SU-DHL-6 (cell line): ENCODE data around the gene TLCD2.

Source experiments
- EZH2phosphoT487 ChIP-seq: fragments of 200-600 bp; sonication (generic), shearing (Covaris generic); conservative IDR thresholded peaks from 2 replicates; pipeline ENCODE4 v1.6.1; 2018; ENCODE audit warnings: mild to moderate bottlenecking, antibody characterized with exemption, low read length, moderate library complexity, mixed read lengths
- TF ChIP-seq, protein P1 (sequence below): fragments of 200-600 bp; sonication (generic); IDR thresholded peaks from one replicate; pipeline ENCODE4 v1.5.1; 2017; ENCODE audit warnings: antibody characterized with exemption, mild to moderate bottlenecking, low read length, moderate library complexity; ENCODE audit not compliant: insufficient read depth, poor library complexity, severe bottlenecking

- TF ChIP-seq, protein P1, sequence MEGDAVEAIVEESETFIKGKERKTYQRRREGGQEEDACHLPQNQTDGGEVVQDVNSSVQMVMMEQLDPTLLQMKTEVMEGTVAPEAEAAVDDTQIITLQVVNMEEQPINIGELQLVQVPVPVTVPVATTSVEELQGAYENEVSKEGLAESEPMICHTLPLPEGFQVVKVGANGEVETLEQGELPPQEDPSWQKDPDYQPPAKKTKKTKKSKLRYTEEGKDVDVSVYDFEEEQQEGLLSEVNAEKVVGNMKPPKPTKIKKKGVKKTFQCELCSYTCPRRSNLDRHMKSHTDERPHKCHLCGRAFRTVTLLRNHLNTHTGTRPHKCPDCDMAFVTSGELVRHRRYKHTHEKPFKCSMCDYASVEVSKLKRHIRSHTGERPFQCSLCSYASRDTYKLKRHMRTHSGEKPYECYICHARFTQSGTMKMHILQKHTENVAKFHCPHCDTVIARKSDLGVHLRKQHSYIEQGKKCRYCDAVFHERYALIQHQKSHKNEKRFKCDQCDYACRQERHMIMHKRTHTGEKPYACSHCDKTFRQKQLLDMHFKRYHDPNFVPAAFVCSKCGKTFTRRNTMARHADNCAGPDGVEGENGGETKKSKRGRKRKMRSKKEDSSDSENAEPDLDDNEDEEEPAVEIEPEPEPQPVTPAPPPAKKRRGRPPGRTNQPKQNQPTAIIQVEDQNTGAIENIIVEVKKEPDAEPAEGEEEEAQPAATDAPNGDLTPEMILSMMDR = no peak
- no peak for TF ChIP-seq EZH2phosphoT487
These were observed 22.7 kb upstream of the TLCD2 start for GRCh38 chr17:1732833-1733321.
